ENCODE data around the gene RNF224. TPM values are rescaled to one million over a fixed set of nuclear protein-coding genes. Genes with fewer than 3 reads are reported as not detected.
"Not testable (repeated sequence)": the region's sequence is repeated elsewhere in the genome, so short reads cannot be mapped to it uniquely, and the experiment has no call there.

RNF224 gene
- total RNA-seq, 1 donor from 2014 or later, result 0.34 TPM

DNA sequence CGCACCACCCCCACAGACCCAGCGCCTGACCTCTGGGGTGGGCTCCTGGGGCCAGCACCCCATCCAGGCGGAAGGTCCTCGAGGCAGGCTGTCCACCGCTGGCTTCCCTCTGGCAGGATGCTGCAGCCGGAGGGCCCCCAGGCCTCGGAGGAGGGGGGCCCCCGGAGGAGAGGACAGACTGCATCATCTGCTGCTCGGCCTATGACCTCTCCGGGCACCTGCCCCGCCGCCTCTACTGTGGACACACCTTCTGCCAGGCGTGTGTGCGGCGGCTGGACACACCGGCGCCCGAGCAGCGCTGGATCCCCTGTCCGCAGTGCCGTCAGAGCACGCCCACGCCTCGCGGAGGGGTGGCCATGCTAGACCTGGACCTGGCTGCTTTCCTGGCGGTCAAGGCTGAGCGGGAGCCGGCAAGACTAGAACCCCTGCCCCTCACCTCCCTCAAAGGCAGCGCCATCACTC lies 1.2 kb downstream of the RNF224 start:
- no peak for DNase-seq (ENCODE audit: low spot score)

DNA sequence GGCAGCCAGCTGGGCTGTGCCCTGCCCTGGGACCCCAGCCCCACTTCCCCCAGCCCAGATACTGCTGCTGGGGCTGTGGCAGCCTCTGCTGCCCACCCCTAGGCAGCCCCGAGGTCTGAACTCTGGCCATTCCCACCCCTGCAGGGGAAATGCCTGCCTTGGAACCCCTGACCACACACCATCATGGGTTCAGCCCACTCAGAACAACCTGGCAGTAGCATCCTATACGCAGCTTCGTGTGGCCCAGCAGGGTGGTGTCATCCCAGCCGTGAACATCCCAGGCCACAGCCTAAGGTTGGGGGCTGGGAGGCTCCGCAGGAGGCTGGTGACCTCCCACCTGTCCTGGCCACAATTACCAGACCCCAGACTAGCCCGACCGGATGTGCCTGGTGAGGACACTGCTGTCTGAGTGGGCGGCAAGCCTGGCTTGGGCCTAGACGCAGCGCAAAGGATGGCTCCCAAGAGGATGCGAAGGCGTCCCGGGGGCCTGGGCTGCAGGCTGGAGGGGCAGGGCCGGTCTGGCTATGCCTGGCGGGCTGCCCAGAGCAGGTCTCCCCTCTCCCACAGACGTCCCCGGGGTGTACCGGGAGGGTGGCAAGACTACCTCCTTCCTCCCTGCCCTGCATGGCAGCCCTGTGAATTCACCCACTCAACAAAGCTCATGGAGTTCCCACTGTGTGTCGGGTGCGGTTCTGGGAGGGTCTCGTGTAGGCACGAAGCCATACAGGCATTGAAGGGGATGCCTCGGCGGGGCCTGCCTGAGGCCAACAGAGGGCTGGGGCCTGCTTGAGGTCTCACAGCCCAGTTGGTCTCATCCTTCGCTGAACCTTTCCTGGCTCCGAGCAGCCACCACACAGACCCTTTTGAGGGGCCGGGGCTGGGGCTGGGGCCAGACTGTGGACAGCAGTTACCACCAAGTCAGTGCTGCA lies 1.9 kb downstream of the RNF224 start:
- DNase-seq (ENCODE audit: low spot score), result no peak

DNA sequence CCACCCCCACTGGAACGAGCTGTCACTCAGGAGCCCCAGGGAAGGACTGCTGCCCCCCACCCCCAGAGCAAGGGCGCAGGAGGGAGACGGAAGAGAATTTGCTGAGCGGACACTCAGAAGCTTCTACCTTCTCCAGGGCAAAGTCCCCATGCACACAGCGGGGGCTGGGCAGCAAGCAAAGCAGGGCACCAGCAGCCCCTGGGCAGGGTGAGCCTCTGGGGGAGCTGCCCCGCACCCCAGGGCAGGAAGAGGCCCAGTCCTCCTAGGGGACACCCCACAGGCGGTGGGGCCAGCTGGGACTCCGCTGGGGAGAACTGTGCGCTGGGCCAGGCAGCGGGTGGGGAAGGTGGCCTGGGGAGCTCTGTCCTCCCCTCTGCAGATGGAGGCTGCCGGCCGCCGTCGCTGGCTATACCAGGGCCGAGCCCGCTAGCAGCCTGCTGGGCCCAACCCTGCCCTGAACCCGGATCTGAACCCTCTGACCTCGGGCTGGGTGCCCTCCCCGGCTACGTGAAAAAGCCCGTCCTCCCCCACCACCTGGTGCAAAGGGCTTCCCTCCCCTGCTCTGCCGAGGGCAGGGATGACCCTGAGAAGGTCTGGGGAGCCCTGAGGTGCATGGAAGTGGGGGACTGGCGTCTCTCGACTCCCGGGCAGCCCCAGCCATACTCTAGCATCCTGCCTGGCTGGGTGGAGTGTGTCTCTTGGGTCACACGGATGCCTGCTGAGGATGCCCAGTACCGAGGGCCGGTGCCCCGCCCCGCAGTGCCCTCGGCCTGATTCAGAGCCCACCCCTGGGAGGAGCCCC lies 2.8 kb downstream of the RNF224 start:
- DNase-seq (ENCODE audit: low spot score), result no peak

DNA sequence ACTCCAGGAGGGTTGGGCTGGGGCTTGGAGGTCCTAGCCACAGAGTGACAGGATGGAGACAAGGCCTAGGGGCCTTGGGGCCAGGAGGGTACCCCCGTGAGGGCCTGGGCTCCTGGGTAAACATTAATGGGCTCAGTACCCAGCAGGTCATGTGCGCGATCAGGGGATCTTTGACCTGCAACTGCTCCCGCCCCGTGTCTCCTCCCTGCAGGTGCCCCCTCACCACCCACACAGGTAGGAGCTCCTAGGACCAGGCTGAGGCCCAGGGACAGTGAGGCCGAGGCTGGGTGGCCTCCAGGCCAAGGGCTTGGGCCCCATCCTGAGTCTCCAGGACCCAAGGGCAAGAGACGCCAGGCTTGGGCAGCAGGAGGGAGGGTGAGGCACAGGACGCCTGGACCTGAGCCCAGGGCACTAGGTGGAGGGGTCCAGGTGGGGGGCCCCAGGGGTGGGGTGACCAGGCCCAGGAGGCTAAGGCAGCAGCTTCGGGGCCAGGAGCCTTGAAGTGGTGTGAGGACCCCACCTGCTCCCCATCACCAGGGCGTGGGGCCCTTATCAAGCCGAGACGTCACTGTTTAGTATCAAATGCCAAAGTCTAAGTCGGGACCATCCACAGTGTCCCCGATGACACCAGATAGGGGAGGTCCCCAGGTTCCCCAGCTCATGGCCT lies 3.5 kb downstream of the RNF224 start, which contains the start of gene SLC34A3:
Gene SLC34A3, plus strand, starts transcription at position 197 of the 667 bp plus-strand sequence. CDS start 802 bp downstream, outside the sequence.
- DNase-seq (ENCODE audit: low spot score), result no peak

DNA sequence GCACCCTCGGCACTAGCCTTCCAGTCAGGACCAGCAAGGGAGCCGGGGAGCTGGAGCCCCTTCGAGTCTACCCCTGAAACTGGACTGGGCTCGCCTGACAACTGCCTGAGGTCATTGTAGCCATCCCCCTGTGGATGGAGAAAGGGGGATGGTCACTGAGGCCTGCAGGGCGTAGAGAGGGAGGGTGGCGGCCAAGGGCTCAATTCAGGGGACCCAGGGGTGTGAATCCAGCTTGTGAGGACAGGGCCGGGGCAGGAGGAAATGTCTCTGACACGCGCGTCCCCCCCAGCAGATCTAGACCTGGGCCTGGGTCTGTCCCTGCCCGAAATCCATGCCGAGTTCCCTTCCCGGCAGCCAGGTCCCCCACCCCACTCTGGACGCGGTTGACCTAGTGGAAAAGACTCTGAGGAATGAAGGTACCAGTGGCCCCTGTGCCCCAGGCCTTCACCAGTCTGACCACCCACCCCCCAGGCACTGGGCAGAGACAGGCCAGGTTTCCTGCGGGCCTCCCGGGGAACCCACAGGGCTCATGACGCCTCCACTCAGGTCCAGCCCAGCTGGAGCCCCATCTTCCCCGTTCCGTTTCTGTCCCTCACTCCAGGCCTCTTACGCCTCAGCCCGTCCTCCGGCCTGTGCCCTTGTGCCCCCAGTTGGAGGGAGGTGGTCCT lies 4.2 kb downstream of the RNF224 start:
- DNase-seq (ENCODE audit: low spot score), result no peak

DNA sequence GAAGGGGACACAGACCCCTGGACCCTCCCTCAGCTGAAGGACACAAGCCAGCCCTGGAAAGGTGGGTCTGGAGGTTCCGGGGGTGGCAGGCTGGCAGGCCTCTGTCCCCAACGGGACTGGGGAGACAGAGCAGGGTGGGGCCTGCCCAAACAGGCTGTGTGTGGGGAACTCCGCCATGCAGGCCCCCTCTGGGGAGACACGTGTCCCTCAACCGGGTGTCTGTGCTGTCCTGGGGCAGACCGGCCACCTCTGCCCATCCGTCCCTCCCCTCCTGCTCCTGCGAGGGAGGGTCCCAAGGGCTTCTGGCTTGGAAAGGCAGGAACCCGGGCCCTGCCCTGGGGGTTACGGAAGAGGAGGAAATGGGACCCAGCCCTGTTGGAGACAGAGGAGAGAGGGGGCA lies 4.8 kb downstream of the RNF224 start:
- no peak for DNase-seq (ENCODE audit: low spot score)

DNA sequence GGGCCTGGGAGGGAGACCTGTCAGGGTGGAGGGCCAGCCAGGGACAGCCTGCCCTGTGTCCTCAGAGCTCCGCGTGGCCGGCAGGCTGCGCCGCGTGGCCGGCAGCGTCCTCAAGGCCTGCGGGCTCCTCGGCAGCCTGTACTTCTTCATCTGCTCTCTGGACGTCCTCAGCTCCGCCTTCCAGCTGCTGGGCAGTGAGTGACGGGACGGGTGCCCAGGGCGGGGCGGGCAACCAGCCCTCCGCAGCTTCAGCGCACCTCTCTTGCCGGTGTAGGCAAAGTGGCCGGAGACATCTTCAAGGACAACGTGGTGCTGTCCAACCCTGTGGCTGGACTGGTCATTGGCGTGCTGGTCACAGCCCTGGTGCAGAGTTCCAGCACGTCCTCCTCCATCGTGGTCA lies 5.2 kb downstream of the RNF224 start:
- no peak for DNase-seq (ENCODE audit: low spot score)

DNA sequence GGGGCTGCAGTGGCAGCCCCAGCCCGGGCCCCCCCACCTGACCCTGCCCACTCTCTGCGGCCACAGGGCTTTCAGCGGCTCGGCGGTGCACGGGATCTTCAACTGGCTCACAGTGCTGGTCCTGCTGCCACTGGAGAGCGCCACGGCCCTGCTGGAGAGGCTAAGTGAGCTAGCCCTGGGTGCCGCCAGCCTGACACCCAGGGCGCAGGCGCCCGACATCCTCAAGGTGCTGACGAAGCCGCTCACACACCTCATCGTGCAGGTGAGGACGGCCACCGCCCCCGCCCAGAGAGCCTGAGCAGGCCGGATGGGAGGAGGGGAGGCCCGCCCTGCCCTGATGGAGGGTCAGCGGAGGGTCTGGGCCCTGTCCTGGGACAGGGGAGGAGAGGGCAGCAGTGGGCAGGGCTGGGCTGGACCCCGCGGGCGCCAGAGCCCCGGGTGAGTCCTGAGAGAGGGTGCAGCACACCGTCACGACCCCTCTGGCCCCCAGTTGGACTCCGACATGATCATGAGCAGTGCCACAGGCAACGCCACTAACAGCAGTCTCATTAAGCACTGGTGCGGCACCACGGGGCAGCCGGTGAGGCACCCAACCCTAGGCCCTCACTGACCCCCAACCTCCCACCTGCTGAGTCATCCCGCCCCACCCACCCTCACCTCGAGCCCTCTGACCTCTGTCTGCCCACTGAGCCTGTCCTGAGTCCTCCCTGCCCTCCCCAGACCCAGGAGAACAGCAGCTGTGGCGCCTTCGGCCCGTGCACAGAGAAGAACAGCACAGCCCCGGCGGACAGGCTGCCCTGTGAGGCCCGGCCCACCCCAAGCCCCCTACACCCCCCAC lies 6.1 kb downstream of the RNF224 start:
- DNase-seq (ENCODE audit: low spot score), result no peak

DNA sequence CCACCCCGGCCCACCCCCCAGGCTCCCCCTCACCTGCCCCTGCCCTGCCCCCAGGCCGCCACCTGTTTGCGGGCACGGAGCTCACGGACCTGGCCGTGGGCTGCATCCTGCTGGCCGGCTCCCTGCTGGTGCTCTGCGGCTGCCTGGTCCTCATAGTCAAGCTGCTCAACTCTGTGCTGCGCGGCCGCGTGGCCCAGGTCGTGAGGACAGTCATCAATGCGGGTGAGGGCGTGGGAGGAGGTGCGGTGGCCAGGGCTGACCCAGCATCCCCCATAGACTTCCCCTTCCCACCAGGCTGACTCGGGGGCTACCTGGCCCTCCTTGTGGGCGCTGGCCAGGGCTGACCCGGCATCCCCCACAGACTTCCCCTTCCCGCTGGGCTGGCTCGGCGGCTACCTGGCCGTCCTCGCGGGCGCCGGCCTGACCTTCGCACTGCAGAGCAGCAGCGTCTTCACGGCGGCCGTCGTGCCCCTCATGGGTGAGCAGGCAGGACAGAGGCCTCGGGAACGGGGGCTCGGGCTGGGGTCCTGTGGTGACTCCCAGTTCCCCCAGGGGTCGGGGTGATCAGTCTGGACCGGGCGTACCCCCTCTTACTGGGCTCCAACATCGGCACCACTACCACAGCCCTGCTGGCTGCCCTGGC lies 6.9 kb downstream of the RNF224 start:
- no peak for DNase-seq (ENCODE audit: low spot score)

DNA sequence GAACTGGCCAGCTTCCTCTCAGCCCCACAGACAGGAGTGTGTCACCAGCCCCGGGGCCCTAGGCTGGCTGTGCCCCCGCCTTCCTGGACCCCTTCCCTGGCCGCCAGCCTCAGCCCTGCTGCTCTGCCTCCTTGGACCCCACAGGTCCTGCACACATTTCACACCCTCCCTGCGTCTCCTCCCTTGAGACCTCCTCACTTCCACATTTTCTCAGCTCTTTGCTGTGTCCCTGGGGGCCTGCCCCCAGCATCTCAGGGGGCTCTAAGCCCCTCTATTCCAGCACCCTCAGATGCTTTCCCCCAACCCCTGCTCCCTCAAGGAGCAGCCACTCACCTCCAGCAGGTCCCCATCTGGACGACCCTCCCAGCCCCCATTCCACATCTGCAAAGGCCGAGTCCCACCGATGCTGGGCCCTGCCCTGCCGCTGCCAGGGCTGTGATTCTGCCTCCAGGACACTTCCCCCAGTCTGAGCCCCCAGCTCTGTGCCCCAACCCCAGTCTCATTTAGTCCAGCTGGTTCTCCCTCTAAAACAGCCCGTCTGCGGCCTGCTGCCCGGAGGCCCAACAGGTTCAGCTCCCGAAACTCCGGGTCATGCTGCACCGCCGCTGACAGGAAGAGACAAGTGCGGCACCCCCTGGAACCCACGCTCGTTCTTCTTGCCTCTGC lies 7.6 kb downstream of the RNF224 start:
- DNase-seq (ENCODE audit: low spot score), result no peak

DNA sequence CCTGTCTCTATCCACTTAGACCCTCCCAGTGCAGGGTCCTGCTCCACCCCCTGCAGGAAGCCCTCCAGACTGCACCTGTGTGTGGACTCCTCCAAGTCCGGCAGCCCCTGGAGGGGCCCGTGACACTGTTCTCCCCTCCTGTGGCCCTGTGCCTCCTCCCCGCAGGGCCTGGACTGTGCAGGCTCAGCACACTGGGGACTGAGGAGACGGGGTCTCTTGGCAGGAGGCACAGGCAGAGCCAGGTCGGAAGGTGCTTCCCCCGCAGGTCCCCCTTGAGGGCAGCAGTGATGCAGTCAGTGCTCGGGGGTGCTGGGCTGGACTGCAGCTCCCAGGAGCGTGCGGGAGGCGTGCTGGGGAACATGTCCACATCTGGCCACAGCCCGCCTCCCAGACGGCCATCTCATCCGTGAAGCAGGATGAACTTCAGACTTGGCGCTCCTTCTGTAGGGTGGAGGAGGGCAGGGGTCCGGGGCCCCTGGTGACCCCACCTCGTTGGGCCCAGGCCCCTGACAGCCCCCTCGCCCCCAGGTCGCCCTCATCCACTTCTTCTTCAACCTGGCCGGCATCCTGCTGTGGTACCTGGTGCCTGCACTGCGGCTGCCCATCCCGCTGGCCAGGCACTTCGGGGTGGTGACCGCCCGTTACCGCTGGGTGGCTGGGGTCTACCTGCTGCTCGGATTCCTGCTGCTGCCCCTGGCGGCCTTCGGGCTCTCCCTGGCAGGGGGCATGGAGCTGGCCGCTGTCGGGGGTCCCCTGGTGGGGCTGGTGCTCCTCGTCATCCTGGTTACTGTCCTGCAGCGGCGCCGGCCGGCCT lies 8.3 kb downstream of the RNF224 start:
- no peak for DNase-seq (ENCODE audit: low spot score)

DNA sequence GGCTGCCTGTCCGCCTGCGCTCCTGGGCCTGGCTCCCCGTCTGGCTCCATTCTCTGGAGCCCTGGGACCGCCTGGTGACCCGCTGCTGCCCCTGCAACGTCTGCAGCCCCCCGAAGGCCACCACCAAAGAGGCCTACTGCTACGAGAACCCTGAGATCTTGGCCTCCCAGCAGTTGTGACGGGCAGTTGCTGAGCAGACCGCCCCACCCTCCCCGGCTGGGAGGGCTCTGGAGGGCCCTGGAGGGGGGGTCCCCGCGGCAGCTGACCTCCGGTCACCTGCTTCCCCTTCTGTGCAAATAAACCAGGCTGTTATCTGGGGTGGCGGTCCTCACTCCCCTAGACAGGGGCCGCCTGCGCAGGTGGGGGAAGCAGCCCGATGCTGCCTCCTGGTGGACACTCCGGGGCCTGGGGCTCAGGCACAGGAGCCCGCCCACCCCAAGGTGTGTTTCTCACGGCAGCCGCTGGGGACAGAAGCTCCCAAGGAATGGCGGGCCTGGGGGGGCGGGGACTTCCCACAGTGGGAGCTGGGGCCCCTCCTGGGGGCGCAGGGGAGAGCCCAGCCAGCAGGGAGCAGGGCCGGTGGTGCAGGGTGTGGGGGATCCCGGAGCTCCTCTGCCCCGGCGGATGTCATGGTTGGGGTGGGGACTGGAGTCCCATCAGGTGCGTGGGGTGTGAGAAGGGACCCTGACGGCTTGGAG lies 9.1 kb downstream of the RNF224 start:
- peak; percentile 92 for DNase-seq (ENCODE audit: low spot score)

DNA sequence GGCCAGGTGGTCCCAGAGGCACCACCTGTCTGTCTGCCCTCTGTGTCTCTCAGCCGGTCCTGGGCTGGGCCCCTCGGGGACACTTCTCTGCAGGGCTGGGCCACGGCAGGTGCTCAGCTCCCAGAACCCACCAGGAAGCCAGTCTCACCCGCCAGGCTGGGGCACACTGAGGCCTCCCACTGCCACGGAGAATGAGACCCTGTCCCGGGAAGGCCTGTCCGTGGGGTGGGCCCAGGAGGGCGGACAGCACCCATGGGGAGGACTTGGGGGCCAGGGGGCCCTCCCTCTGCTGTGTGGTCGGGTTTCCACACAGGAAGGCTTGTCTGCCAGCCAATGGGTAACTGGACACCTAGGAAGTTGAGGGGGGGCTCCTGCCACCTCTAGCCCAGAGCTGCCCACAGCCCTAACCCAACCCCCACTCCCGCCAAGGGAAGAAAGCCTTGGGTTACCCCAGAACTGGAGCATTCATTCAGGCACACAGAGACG lies 9.7 kb downstream of the RNF224 start:
- DNase-seq (ENCODE audit: low spot score), result no peak

DNA sequence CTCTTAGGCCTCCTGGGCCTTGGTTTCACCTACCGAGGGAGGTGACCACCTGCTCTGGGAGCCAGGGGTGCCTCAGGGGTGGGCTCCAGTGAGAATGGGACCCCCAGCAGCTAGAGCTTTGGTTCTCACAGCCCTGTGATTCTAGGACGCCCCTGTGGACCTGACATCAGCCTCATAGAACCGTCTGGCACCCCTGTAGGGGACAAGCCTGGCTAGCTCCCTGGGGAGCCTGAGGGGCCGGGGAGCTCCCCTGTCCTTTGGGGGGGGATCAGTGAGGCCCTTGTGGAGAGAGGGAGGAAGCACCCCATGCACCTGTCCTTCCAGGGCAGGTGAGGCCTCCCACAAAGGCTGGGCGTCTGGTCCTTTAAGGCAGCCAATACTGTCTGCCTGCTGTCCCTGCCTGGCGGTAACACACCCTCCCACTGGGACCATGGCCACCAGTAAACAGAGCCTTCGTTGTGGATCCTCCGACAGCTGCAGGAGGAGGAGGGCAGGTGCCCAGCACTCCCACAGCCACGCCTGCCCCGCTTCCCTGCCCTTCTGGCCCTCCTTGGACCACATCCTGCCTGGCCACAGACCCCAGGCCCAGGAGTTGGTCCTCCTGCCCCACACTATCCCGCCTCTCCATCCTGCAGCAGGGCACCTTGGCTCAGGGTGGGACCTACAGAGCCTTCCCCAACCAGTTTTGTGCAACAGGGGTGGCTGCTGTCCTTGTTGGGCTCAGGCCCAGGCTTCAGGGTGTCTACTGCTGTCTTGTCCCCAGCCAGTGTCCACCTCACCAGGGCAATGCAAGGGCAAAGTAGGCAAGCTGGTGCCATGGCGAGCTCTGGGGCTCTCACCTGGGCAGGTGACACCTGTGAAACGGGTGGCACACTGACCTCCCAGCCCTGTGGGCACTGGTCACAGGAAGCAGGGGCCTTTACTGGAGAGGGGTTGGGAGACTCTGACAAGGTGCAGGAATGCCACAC lies 10.7 kb downstream of the RNF224 start:
- DNase-seq (ENCODE audit: low spot score), result no peak

DNA sequence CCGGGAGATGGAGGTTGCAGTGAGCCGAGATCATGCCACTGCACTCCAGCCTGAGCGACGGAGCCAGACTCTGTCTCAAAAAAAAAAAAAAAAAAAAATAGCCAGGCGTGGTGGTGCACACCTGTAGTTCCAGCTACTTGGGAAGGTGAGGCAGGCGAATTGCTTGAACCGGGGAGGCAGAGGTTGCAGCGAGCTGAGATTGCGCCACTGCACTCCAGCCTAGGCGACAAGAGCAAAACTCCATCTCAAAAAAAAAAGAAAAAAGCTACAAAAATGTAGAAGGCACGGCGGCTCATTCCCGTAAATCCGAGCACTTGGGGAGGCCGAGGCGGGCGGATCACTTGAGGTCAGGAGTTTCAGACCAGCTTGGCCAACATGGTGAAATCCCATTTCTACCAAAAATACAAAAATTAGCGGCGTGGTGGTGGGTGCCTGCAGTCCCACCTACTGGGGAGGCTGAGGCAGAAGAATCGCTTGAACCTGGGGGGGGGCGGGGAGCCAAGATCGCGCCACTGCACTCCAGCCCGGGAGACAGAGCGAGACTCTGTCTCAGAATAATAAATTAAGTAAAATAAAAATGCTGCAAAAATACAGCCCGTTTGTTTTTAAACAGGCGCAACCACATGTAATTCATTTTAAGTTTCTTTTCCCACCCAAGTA lies 12.4 kb downstream of the RNF224 start:
- not testable (repeated sequence) for DNase-seq (ENCODE audit: low spot score)

DNA sequence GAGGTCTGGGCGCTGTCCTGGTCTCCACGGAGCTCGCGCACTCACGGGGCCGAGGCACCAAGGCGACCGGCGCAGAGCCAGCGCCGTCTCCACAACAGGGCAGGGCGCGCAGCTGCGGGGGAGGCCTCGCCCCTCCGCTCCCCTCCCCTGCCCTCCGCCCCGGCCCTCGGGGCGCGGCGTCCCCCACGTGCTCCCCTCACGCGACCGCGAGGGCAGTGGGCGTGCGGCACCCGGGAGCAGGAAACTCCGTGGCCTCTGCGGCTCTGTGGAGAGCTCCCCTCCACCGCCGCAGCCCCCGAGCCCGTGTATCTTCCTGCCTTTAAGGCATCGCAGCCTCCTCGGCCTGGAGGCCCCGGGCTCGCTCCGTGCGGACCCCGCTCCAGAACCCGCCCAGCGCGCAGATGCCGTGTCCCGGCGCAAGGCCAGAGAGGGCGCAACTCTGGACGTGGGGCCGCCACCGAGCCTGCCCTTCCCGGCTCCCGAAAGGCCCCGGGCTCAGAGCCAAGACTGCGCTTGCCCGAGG lies 13.1 kb downstream of the RNF224 start:
- no peak for DNase-seq (ENCODE audit: low spot score)

Measured in ureter (tissue), 1 donor.